Activated CD8-positive, alpha-beta T cell treated with anti-CD3 and anti-CD28 coated beads for 36 hours (primary cell): Measurements from ENCODE around the gene PRXL2B. TPM values are rescaled to one million over a fixed set of nuclear protein-coding genes. Genes with fewer than 3 reads are reported as not detected.
A peak's percentile ranks its signal among the peaks of the same experiment; 100 is the strongest.

Source experiments
- ATAC-seq: fragments of 200-7000 bp; cut with Tn5 transposase; one replicate; pipeline ENCODE4 v1.10.0; 2021; ENCODE audit warnings: mild to moderate bottlenecking, moderate library complexity
- CTCF ChIA-PET: fragments of 350-600 bp; sonication (Branson Sonifier 250); formaldehyde crosslinking; loops from one replicate; lab custom pipeline; 2021; ENCODE audit warnings: antibody characterized with exemption; lab: Charles Lee
- POLR2A ChIA-PET: fragments of 350-600 bp; sonication (Branson Sonifier 250); formaldehyde crosslinking; loops from one replicate; lab custom pipeline; 2021; ENCODE audit warnings: antibody characterized with exemption; lab: Charles Lee
- DNase-seq: peaks from one replicate; pipeline ENCODE4 v3.0.0-alpha.2; 2020
- H3K27ac Mint-ChIP-seq: one replicate; pipeline ENCODE4 v1.8.0; 2021; ENCODE audit warnings: mild to moderate bottlenecking, mixed read lengths
- H3K27me3 Mint-ChIP-seq: one replicate; pipeline ENCODE4 v1.8.0; 2021; ENCODE audit warnings: mixed read lengths
- H3K36me3 Mint-ChIP-seq: one replicate; pipeline ENCODE4 v1.8.0; 2021; ENCODE audit warnings: low read depth, mixed read lengths
- H3K4me1 Mint-ChIP-seq: one replicate; pipeline ENCODE4 v1.8.0; 2021; ENCODE audit warnings: low read depth, mixed read lengths
- H3K4me3 Mint-ChIP-seq: one replicate; pipeline ENCODE4 v1.8.0; 2021; ENCODE audit warnings: mild to moderate bottlenecking, moderate library complexity, mixed read lengths
- H3K9me3 Mint-ChIP-seq: one replicate; pipeline ENCODE4 v1.8.0; 2021; ENCODE audit warnings: mixed read lengths
- intact Hi-C: fragments of 100-400 bp; cut with micrococcal nuclease; formaldehyde crosslinking; loops from one replicate; pipeline ENCODE4 v1.10.0; 2022
- total RNA-seq, 2 experiments: library from RNA; stranded (reverse); gene quantifications; one replicate each; pipeline ENCODE4 v1.2.3, GENCODE V29; 2021
- TF ChIP-seq, protein P1 (sequence below): fragments of 200-600 bp; IDR thresholded peaks from one replicate; pipeline ENCODE4 v1.8.0; 2022; ENCODE audit warnings: antibody characterized with exemption, mild to moderate bottlenecking

The PRXL2B gene
- total RNA-seq, 2 experiments from 2014 or later, result 39.1 to 43.6 TPM

DNA sequence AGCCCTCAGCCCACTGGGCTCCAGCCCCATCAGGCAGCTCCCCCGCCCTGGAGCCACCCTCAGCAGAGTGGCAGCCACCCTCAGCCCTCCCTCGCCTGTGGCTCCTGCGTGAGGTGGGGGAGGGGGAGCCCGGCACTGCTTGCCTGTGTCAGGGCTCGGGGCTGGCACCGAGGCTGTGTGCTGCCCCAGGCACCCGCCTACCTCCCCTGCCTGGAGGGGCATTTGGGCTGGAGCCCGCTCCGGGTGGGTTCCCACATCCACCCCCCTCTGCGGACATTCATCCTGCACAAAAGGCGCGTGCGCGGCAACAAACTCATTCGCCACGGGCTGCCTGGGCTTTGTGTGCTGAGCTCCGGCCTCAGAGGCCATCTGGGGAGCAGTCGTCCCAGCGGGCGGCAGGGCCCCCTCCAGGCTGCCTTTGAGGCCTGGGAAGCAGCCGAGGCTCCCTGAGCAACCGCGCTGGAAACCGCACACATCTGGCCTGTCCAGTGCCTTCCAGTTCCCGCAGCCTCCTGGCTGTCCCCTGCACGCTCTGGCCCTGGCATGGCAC, 43.0 kb upstream of the PRXL2B start:
- no peak for ATAC-seq
- no peaks in the 10 kb centered on the region for H3K9me3 Mint-ChIP-seq
- H3K4me3 Mint-ChIP-seq, result no peak overlapping the region
- no peak overlapping the region for H3K27ac Mint-ChIP-seq
- intact Hi-C loops, result no loop called here
- CTCF ChIA-PET, result interaction anchor here (1.2 kb wide), 1 partner anchor 16 kb away, joined by 3 read pairs; no protein-coding TSS in a partner anchor
- H3K36me3 Mint-ChIP-seq, result no peaks in the 10 kb centered on the region
- H3K4me1 Mint-ChIP-seq, result peaks cover 9% of the 10 kb centered on the region
- TF ChIP-seq, protein P1, sequence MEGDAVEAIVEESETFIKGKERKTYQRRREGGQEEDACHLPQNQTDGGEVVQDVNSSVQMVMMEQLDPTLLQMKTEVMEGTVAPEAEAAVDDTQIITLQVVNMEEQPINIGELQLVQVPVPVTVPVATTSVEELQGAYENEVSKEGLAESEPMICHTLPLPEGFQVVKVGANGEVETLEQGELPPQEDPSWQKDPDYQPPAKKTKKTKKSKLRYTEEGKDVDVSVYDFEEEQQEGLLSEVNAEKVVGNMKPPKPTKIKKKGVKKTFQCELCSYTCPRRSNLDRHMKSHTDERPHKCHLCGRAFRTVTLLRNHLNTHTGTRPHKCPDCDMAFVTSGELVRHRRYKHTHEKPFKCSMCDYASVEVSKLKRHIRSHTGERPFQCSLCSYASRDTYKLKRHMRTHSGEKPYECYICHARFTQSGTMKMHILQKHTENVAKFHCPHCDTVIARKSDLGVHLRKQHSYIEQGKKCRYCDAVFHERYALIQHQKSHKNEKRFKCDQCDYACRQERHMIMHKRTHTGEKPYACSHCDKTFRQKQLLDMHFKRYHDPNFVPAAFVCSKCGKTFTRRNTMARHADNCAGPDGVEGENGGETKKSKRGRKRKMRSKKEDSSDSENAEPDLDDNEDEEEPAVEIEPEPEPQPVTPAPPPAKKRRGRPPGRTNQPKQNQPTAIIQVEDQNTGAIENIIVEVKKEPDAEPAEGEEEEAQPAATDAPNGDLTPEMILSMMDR, result no peak
- POLR2A ChIA-PET, result interaction anchor here (2.3 to 8.3 kb wide), 2 partner anchors 12 to 15 kb away, joined by 10 to 138 read pairs; partner anchors contain the start of genes HES5, PANK4 and TNFRSF14
- DNase-seq, result peak; percentile 63
- no peaks in the 10 kb centered on the region for H3K27me3 Mint-ChIP-seq

DNA sequence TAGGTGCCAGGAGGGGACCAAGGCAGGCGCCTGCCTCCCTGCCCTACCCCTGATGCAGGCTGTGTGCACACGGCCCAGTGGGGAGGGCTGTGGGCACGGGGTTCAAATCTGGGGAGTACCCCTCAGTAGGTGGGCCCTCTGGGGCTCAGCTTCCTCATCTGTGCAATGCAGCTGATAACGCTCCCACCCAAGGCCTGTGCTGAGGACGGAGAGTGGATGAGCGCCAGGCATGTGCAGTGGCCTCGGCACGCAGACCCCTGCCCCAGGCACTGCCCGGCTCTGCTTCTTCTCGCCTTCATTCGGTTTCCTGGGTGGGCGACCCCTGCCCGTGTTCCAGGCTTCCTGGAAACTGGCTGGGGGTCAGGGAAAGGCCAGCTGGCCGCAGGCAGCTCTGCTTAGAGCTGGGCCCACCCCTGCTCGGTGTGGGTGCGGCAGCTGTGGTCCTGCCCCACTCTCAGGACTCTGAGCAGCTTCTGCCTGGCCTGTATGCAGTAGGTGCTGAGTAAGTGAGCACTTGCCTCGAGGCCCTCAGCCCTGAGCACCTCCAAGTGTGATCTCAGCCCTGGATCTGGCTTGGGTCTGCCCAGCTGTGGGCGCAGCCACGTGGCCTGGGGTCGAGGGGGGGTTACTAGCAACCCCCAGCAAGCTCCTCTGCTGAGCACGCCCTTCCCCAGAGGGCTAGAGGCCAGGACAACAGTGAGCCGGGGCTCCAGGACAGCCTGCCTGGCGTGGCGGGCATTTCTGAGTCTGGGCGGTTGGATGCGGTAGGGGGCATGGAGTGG, 42.3 kb upstream of the PRXL2B start:
- H3K9me3 Mint-ChIP-seq, result no peaks in the 10 kb centered on the region
- ChIA-PET POLR2A (interaction anchor here (0.8 to 8.3 kb wide), 4 partner anchors 9 to 50 kb away, joined by 3 to 138 read pairs (median 10); partner anchors contain the start of genes HES5, PANK4 and TNFRSF14), CTCF (interaction anchor here (1.2 to 1.8 kb wide), 2 partner anchors 17 to 19 kb away, joined by 3 to 6 read pairs; partner anchors contain the start of gene PANK4)
- H3K36me3 Mint-ChIP-seq, result no peaks in the 10 kb centered on the region
- no peak for DNase-seq
- ATAC-seq, result no peak
- no peak overlapping the region for H3K27ac Mint-ChIP-seq
- TF ChIP-seq, protein P1, result no peak
- H3K4me3 Mint-ChIP-seq, result no peak overlapping the region
- intact Hi-C loops, result no loop called here
- no peaks in the 10 kb centered on the region for H3K27me3 Mint-ChIP-seq
- H3K4me1 Mint-ChIP-seq, result peaks cover 14% of the 10 kb centered on the region

DNA sequence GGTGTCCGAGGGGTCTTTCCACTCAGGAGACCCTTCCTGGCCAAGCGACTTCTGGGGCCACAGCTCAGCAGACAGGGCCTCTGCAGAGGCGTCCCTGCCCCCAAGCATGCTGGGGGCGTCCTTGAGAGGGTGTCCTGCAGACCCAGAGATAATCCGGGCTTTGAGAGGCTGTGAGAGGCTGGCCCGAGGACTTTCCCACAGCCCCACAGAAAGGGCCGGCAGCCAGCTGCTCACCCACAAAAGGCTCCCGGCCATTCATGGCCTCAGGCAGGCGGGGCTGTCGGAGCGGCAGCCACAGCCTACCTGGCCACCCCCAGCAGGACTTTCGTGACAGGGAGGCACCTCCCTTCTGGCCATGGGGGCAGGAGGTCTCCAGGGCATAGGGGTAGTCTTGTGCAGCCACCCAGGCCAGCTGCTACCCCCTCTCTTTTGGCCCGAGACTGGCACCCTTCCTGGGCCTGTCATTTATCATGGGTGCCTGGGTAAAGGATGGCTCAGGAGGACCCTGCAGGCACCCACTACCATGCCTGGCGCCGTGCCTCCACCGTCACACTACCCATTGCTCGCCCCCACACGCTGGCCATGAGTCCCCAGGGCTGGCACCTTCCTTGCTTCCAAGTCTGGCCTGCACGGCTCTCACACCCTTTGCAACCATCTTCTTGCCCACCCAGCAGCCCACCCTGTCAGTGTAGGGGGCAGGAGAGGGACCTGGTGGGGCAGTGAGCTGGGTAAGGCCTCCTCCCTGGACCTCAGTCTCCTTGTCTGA, 41.5 kb upstream of the PRXL2B start:
- TF ChIP-seq, protein P1, result no peak
- H3K4me1 Mint-ChIP-seq, result peaks cover 19% of the 10 kb centered on the region
- DNase-seq (no peak), ATAC-seq (no peak)
- no peaks in the 10 kb centered on the region for H3K36me3 Mint-ChIP-seq
- ChIA-PET POLR2A (interaction anchor here (0.8 to 8.3 kb wide), 7 partner anchors 9 to 132 kb away, joined by 3 to 138 read pairs (median 9); partner anchors contain the start of genes HES5, PANK4, PEX10 and TNFRSF14), CTCF (interaction anchor here (1.1 to 1.8 kb wide), 4 partner anchors 18 to 113 kb away, joined by 3 to 6 read pairs (median 4); partner anchors contain the start of gene PANK4)
- H3K9me3 Mint-ChIP-seq, result no peaks in the 10 kb centered on the region
- no peaks in the 10 kb centered on the region for H3K27me3 Mint-ChIP-seq
- no peak overlapping the region for H3K27ac Mint-ChIP-seq
- intact Hi-C loops, result loop anchor here (5.0 kb wide), 2 partner anchors 42 to 133 kb away; partner anchors contain the start of genes PEX10 and PRXL2B
- H3K4me3 Mint-ChIP-seq, result no peak overlapping the region

DNA sequence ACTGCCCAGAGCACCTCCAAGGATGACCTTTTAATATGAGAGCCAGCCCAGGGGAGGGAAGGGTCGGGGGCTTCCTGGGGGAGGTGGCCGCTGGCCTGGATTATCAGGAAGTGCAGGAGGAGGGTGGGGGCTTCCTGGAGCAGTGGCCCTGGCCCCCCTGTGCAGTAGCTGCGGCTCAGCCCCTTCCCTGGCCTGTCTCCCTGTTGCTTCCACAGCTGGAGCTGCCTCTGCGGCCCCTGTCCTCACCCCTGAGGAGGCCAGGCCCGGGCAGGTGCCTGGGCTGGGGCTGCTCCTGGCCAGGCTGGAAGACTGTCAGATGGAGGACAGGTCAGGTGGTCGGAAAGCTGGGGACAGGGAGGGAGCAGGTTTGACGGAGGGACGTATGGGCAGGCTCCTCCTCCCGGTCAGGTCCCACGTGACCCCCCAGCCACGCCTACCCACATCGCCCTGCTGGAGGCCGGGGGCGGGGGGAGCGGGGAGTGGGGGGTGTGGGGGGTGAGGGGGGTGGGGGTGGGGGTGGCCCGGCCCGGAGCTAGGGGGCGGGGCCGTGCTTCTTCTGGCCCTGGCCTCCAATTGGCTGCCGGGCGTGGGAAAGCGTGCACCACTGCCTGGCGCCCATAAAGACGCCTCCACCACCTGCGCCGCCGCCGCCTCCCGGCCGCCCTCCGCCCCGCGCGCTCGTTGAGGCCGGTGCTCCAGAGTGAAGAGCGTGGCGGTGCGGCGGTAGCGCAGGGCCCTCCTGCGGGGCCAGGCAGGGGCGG, 40.6 kb upstream of the PRXL2B start:
- TF ChIP-seq, protein P1, result no peak
- H3K9me3 Mint-ChIP-seq, result no peaks in the 10 kb centered on the region
- POLR2A ChIA-PET, result interaction anchor here (1.2 to 8.3 kb wide), 6 partner anchors 10 to 133 kb away, joined by 3 to 138 read pairs (median 15); partner anchors contain the start of genes HES5, PANK4, PEX10 and TNFRSF14
- peaks cover 24% of the 10 kb centered on the region for H3K4me1 Mint-ChIP-seq
- no peaks in the 10 kb centered on the region for H3K27me3 Mint-ChIP-seq
- intact Hi-C loops, result loop anchor here (5.0 kb wide), 2 partner anchors 41 to 134 kb away; partner anchors contain the start of genes PEX10 and PRXL2B
- CTCF ChIA-PET, result interaction anchor here (1.1 to 1.8 kb wide), 3 partner anchors 20 to 114 kb away, joined by 3 to 6 read pairs (median 6); partner anchors contain the start of gene PANK4
- H3K4me3 Mint-ChIP-seq, result peak overlapping the region; percentile 83
- no peaks in the 10 kb centered on the region for H3K36me3 Mint-ChIP-seq
- ATAC-seq (peak; percentile 47), DNase-seq (peak; percentile 94)
- H3K27ac Mint-ChIP-seq, result peak overlapping the region; percentile 98
